OCI-LY3 (cell line): ENCODE measurements around the gene UBN1.

Source experiments
- H2AFZ ChIP-seq: fragments of 200-600, 300-600 bp; shearing (Covaris generic); 2 replicates; pipeline ENCODE4 v1.6.0; 2014; ENCODE audit warnings: antibody characterized with exemption, low read depth, low read length
- H3K27ac ChIP-seq: fragments of 200-600, 300-600 bp; sonication (generic); 2 replicates; pipeline ENCODE4 v1.5.1; 2014; ENCODE audit warnings: mild to moderate bottlenecking, low read length, moderate library complexity, mixed read lengths
- H3K27me3 ChIP-seq: fragments of 200-600, 300-600 bp; sonication (generic); 2 replicates; pipeline ENCODE4 v1.6.1; 2014; ENCODE audit warnings: low read depth, low read length, mixed read lengths
- H3K36me3 ChIP-seq: fragments of 200-600, 300-600 bp; sonication (generic); replicated peaks from 2 replicates; pipeline ENCODE3; 2014; ENCODE audit warnings: low read depth, low read length, mixed read lengths
- H3K4me1 ChIP-seq: fragments of 300-600, 200-600 bp; sonication (generic); 2 replicates; pipeline ENCODE4 v1.6.1; 2014; ENCODE audit warnings: low read length, mixed read lengths
- H3K4me2 ChIP-seq: fragments of 200-600, 300-600 bp; sonication (generic); 2 replicates; pipeline ENCODE4 v1.6.1; 2014; ENCODE audit warnings: low read length, mixed read lengths
- H3K4me3 ChIP-seq: fragments of 300-600, 200-600 bp; sonication (generic); 2 replicates; pipeline ENCODE4 v1.5.1; 2014; ENCODE audit warnings: antibody characterized with exemption, mild to moderate bottlenecking, low read length, moderate library complexity
- H3K79me2 ChIP-seq: fragments of 300-600, 200-600 bp; shearing (Covaris generic); 2 replicates; pipeline ENCODE4 v1.6.1; 2014; ENCODE audit warnings: mild to moderate bottlenecking, low read length, mixed read lengths
- H3K9ac ChIP-seq: fragments of 300-600, 200-600 bp; shearing (Covaris generic); 2 replicates; pipeline ENCODE4 v1.6.0; 2014; ENCODE audit warnings: mild to moderate bottlenecking, low read length, moderate library complexity
- H3K9me3 ChIP-seq: fragments of 200-600, 300-600 bp; shearing (Covaris generic); 2 replicates; pipeline ENCODE4 v1.6.1; 2014; ENCODE audit warnings: low read length, mixed read lengths; ENCODE audit not compliant: insufficient read depth
- H4K20me1 ChIP-seq: fragments of 200-600, 300-600 bp; sonication (generic); 2 replicates; pipeline ENCODE4 v1.6.1; 2016; ENCODE audit warnings: low read length, mixed read lengths; ENCODE audit not compliant: insufficient read depth
- CTCF ChIP-seq: fragments of 200-600, 300-600 bp; sonication (generic); IDR thresholded peaks from 2 replicates; pipeline ENCODE4 v1.5.1; 2014; ENCODE audit warnings: antibody characterized with exemption, low read length, low read depth
- EZH2phosphoT487 ChIP-seq: fragments of 200-600 bp; shearing (Covaris generic); IDR thresholded peaks from 2 replicates; pipeline ENCODE4 v1.6.1; 2018; ENCODE audit warnings: antibody characterized with exemption, mixed run types, low read depth

The UBN1 gene

GRCh38 chr16:4877380-4877685 is 30.1 kb downstream of the UBN1 start:
- no peak overlapping the region for H2AFZ ChIP-seq
- H3K9ac ChIP-seq = no peak overlapping the region
- no peaks in the 10 kb centered on the region for H3K4me1 ChIP-seq
- H3K27me3 ChIP-seq = no peaks in the 10 kb centered on the region
- H3K27ac ChIP-seq = no peak overlapping the region
- H3K4me3 ChIP-seq = no peak overlapping the region
- peaks cover 3% of the 10 kb centered on the region; the same call in 1 of the 2 replicates for H4K20me1 ChIP-seq
- no peak overlapping the region for H3K4me2 ChIP-seq
- H3K36me3 ChIP-seq = peaks cover 67% of the 10 kb centered on the region
- no peaks in the 10 kb centered on the region for H3K79me2 ChIP-seq
- no peaks in the 10 kb centered on the region for H3K9me3 ChIP-seq
- TF ChIP-seq EZH2phosphoT487 (no peak), CTCF (no peak)

- H3K79me2 ChIP-seq = no peaks in the 10 kb centered on the region
- peaks cover 67% of the 10 kb centered on the region for H3K36me3 ChIP-seq
- no peak overlapping the region for H3K4me3 ChIP-seq
- TF ChIP-seq CTCF = no peak
- no peak for TF ChIP-seq EZH2phosphoT487
- peaks cover 3% of the 10 kb centered on the region; the same call in 1 of the 2 replicates for H4K20me1 ChIP-seq
- no peak overlapping the region for H3K27ac ChIP-seq
- H2AFZ ChIP-seq = no peak overlapping the region
- no peaks in the 10 kb centered on the region for H3K4me1 ChIP-seq
- no peak overlapping the region for H3K4me2 ChIP-seq
- no peak overlapping the region for H3K9ac ChIP-seq
- no peaks in the 10 kb centered on the region for H3K27me3 ChIP-seq
- no peaks in the 10 kb centered on the region for H3K9me3 ChIP-seq
Observed at GRCh38 chr16:4879049-4879448, 31.8 kb downstream of the UBN1 start.

GRCh38 chr16:4880006-4880580 is 32.8 kb downstream of the UBN1 start:
- H3K9me3 ChIP-seq = no peaks in the 10 kb centered on the region
- H3K4me2 ChIP-seq = no peak overlapping the region
- H3K27me3 ChIP-seq = no peaks in the 10 kb centered on the region
- H3K4me3 ChIP-seq = no peak overlapping the region
- H4K20me1 ChIP-seq = peaks cover 3% of the 10 kb centered on the region; the same call in 1 of the 2 replicates
- no peak overlapping the region for H3K27ac ChIP-seq
- no peaks in the 10 kb centered on the region for H3K4me1 ChIP-seq
- no peaks in the 10 kb centered on the region for H3K79me2 ChIP-seq
- no peak overlapping the region for H2AFZ ChIP-seq
- peaks cover 64% of the 10 kb centered on the region for H3K36me3 ChIP-seq
- no peak overlapping the region for H3K9ac ChIP-seq
- TF ChIP-seq EZH2phosphoT487 (no peak), CTCF (no peak)

GRCh38 chr16:4882000-4882632 is 34.8 kb downstream of the UBN1 start:
- Histone ChIP-seq H3K79me2 (no peaks in the 10 kb centered on the region), H3K9me3 (no peaks in the 10 kb centered on the region), H3K27ac (no peak overlapping the region), H3K36me3 (peaks cover 57% of the 10 kb centered on the region), H3K9ac (no peak overlapping the region), H2AFZ (no peak overlapping the region), H3K4me1 (no peaks in the 10 kb centered on the region), H3K27me3 (no peaks in the 10 kb centered on the region), H3K4me2 (no peak overlapping the region), H3K4me3 (no peak overlapping the region), H4K20me1 (no peaks in the 10 kb centered on the region)
- no peak for TF ChIP-seq EZH2phosphoT487
- no peak for TF ChIP-seq CTCF
